NCI-H524 treated with DMSO at 0.1 percent for 48 hours (cell line): ENCODE data around the gene TRABD2B.

Experiments
- DNase-seq: peaks from one replicate; lab custom pipeline; 2025; lab: John Stamatoyannopoulos, UW

The TRABD2B gene

GRCh38 chr1:47992720-47993415 is 4.3 kb downstream of the TRABD2B start:
- no peak for DNase-seq

- DNase-seq = no peak
Measured at GRCh38 chr1:47991673-47992072, 5.5 kb downstream of the TRABD2B start.

- no peak for DNase-seq
Measured at GRCh38 chr1:47991187-47991586, 6.0 kb downstream of the TRABD2B start.

- DNase-seq = no peak
Measured at GRCh38 chr1:47990286-47990685, 6.9 kb downstream of the TRABD2B start.

- no peak for DNase-seq
Measured at GRCh38 chr1:47987601-47988000, 9.6 kb downstream of the TRABD2B start.

- DNase-seq = peak; percentile 61
Measured at GRCh38 chr1:47986761-47987200, 10.4 kb downstream of the TRABD2B start.

- no peak for DNase-seq
Measured at GRCh38 chr1:47985018-47985417, 12.2 kb downstream of the TRABD2B start.

GRCh38 chr1:47984175-47984789 is 12.9 kb downstream of the TRABD2B start:
- no peak for DNase-seq

- DNase-seq = no peak
Measured at GRCh38 chr1:47983691-47984090, 13.5 kb downstream of the TRABD2B start.

GRCh38 chr1:47981667-47982350 is 15.4 kb downstream of the TRABD2B start:
- DNase-seq = no peak

GRCh38 chr1:47980501-47980900 is 16.7 kb downstream of the TRABD2B start:
- DNase-seq = no peak

GRCh38 chr1:47979724-47980123 is 17.5 kb downstream of the TRABD2B start:
- DNase-seq = no peak

GRCh38 chr1:47978486-47978885 is 18.7 kb downstream of the TRABD2B start:
- no peak for DNase-seq

GRCh38 chr1:47976728-47977127 is 20.5 kb downstream of the TRABD2B start:
- DNase-seq = no peak

GRCh38 chr1:47976267-47976666 is 20.9 kb downstream of the TRABD2B start:
- no peak for DNase-seq

GRCh38 chr1:47975302-47975921 is 21.8 kb downstream of the TRABD2B start:
- no peak for DNase-seq

GRCh38 chr1:47972864-47973432 is 24.2 kb downstream of the TRABD2B start:
- no peak for DNase-seq

GRCh38 chr1:47971385-47972160 is 25.6 kb downstream of the TRABD2B start:
- DNase-seq = no peak

- DNase-seq = no peak
Measured at GRCh38 chr1:47970882-47971281, 26.3 kb downstream of the TRABD2B start.

GRCh38 chr1:47969478-47969877 is 27.7 kb downstream of the TRABD2B start:
- DNase-seq = no peak

GRCh38 chr1:47968556-47968888 is 28.7 kb downstream of the TRABD2B start:
- DNase-seq = no peak
